Superior temporal gyrus (tissue), 1 donor: ENCODE measurements around the gene KIAA0513.

Experiments
- DNase-seq: peaks from one replicate; pipeline ENCODE4 v3.0.0-alpha.2; 2016; ENCODE audit errors: extremely low spot score

Gene KIAA0513

GRCh38 chr16:85088570-85089199 is 61.1 kb downstream of the KIAA0513 start:
- no peak for DNase-seq

GRCh38 chr16:85089525-85089924 is 61.9 kb downstream of the KIAA0513 start:
- no peak for DNase-seq

GRCh38 chr16:85090181-85090580 is 62.6 kb downstream of the KIAA0513 start:
- DNase-seq: no peak

GRCh38 chr16:85090873-85091521 is 63.4 kb downstream of the KIAA0513 start:
- DNase-seq: no peak

GRCh38 chr16:85091522-85091910 is 63.9 kb downstream of the KIAA0513 start:
- DNase-seq: no peak

- no peak for DNase-seq
These were observed 64.7 kb downstream of the KIAA0513 start for GRCh38 chr16:85092309-85092708.

GRCh38 chr16:85092851-85093250 is 65.3 kb downstream of the KIAA0513 start:
- DNase-seq: no peak

- no peak for DNase-seq
These were observed 66.1 kb downstream of the KIAA0513 start for GRCh38 chr16:85093705-85094104.

GRCh38 chr16:85094176-85094805 is 66.7 kb downstream of the KIAA0513 start:
- no peak for DNase-seq

- no peak for DNase-seq
These were observed 67.2 kb downstream of the KIAA0513 start for GRCh38 chr16:85094812-85095211.

- no peak for DNase-seq
These were observed 69.3 kb downstream of the KIAA0513 start for GRCh38 chr16:85096921-85097320.

GRCh38 chr16:85098565-85098964 is 71.0 kb downstream of the KIAA0513 start:
- DNase-seq: no peak

- DNase-seq: no peak
These were observed 72.7 kb downstream of the KIAA0513 start for GRCh38 chr16:85100265-85100664.

GRCh38 chr16:85101956-85102630 is 74.5 kb downstream of the KIAA0513 start:
- no peak for DNase-seq

GRCh38 chr16:85103114-85104079 is 75.8 kb downstream of the KIAA0513 start:
- DNase-seq: no peak

GRCh38 chr16:85104147-85104546 is 76.6 kb downstream of the KIAA0513 start:
- DNase-seq: no peak

- DNase-seq: no peak
These were observed 77.3 kb downstream of the KIAA0513 start for GRCh38 chr16:85104821-85105391.

GRCh38 chr16:85105475-85105874 is 77.9 kb downstream of the KIAA0513 start:
- DNase-seq: no peak

- DNase-seq: no peak
These were observed 79.5 kb downstream of the KIAA0513 start for GRCh38 chr16:85107083-85107482.

- DNase-seq: no peak
These were observed 79.9 kb downstream of the KIAA0513 start for GRCh38 chr16:85107532-85107931.

- no peak for DNase-seq
These were observed 82.5 kb downstream of the KIAA0513 start for GRCh38 chr16:85110105-85110504.
